Heart right ventricle (tissue), 16 donors: ENCODE results near the gene CDK6. TPM values are rescaled to one million over a fixed set of nuclear protein-coding genes. Genes with fewer than 3 reads are reported as not detected.

Experiments
- ATAC-seq, 8 donors: fragments of 200-7000 bp; cut with Tn5 transposase; one replicate each; pipeline ENCODE4 v1.9.1; 2020; ENCODE audit warnings: mild to moderate bottlenecking in 8 of 8, moderate library complexity in 8 of 8, moderate number of reproducible peaks in 1 of 8
- DNase-seq, 2 donors: peaks; one replicate each; pipeline ENCODE4 v3.0.0-alpha.2; 2020
- H3K27ac ChIP-seq, 10 donors: fragments of 200-600 bp; sonication (generic) in 2 of 10; one replicate each; pipeline versions ENCODE4 v1.5.0 to v1.8.0; 2020 to 2022; ENCODE audit warnings: mild to moderate bottlenecking in 3 of 10
- H3K27me3 ChIP-seq, 7 donors: fragments of 200-600 bp; one replicate each; pipeline ENCODE4 v1.8.0; 2021 to 2022; ENCODE audit warnings: mild to moderate bottlenecking in 2 of 7
- H3K36me3 ChIP-seq, 9 donors: fragments of 200-600 bp; sonication (generic) in 1 of 9; one replicate each; pipeline versions ENCODE4 v1.5.0 to v1.8.0; 2020 to 2022; ENCODE audit warnings: mild to moderate bottlenecking in 2 of 9
- H3K4me1 ChIP-seq, 9 donors: fragments of 200-600 bp; sonication (generic) in 1 of 9; one replicate each; pipeline versions ENCODE4 v1.5.0 to v1.8.0; 2020 to 2022; ENCODE audit warnings: mild to moderate bottlenecking in 4 of 9
- H3K4me3 ChIP-seq, 10 donors: fragments of 200-600 bp; sonication (generic) in 2 of 10; one replicate each; pipeline versions ENCODE4 v1.5.0 to v1.8.0; 2020 to 2022; ENCODE audit warnings: mild to moderate bottlenecking in 7 of 10, moderate library complexity in 2 of 10
- H3K9me3 ChIP-seq, 11 donors: fragments of 200-600 bp in 10 of 11; sonication (generic) in 2 of 11; one replicate each; pipeline versions ENCODE4 v1.5.0 to v1.8.0; 2013 to 2022; ENCODE audit warnings: mild to moderate bottlenecking in 2 of 11, control low read depth in 1 of 11, moderate library complexity in 1 of 11
- CTCF ChIP-seq, 9 donors: fragments of 200-600 bp; sonication (generic) in 2 of 9; IDR thresholded peaks; one replicate each; pipeline versions ENCODE4 v1.5.0 to v1.8.0; 2021 to 2022; ENCODE audit warnings: antibody characterized with exemption in 9 of 9, mild to moderate bottlenecking in 5 of 9, moderate library complexity in 1 of 9
- WGBS, 2 donors: extraction: QIAGEN DNeasy Blood & Tissue Kit; methylation state at CpG; one replicate each; pipeline ENCODE4 v1.1.7; 2013; ENCODE audit warnings: inconsistent platforms in 1 of 2; 5-methylcytosine and 5-hydroxymethylcytosine counted together
- intact Hi-C, 10 donors: fragments of 100-400 bp; cut with DNase I; formaldehyde crosslinking; loops; one replicate each; pipeline versions ENCODE4 v1.11.1 to v1.14.2; 2022
- polyA plus RNA-seq, 2 donors: library from polyadenylated mRNA; stranded (reverse); fragments of 200-250 nt; gene quantifications; one replicate each; pipeline ENCODE4 v1.2.3, GENCODE V29; 2013
- total RNA-seq, 10 donors: library from RNA; stranded (reverse); fragmentation: NEBNext Ultra II Directional in 3 of 10; extraction: Animal tissue kit (Norgen Biotek cat#: 25700) in 3 of 10; gene quantifications; one replicate each; pipeline versions ENCODE4 v1.2.1 to v1.2.4, GENCODE V29; 2021 to 2023
- donor health status: Arrhythmogenic right ventricular cardiomyopathy.
- donor health status: ischemic (EF 13 %, LVEDD 7.1; RV severe dilation, severe dysfunction).
- donor health status: healthy with polysubstance abuse.
- donor health status: DM: no; HTN: yes; CAD: no.
- donor health status: DM: no; HTN: no; CAD: no.
- donor health status: ischemic (EF 25% LVEDD 6.9; RV normal size, moderate dysfunction).
- donor health status: ischemic (EF 25% LVEDD 5.7; RV mildly dilated, moderate dysfunction).
- donor health status: healthy.
- donor health status: DM: yes; HTN: yes; CAD: no.
- donor health status: Ischemic cardiomyopathy.
- donor health status: ischemic (EF 35%, LVEDD 5.7; RV mildly dilated, moderate dysfunction).
- donor health status: nonischemic (EF 11% LVEDD 7.7; RV severe dilation, severe dysfunction).
- donor health status: DM: yes; HTN: yes; CAD: no.
- donor health status: PGD.
- donor health status: ischemic (EF 29% LVEDD 5.4; RV normal size, mild dysfunction).
- donor health status: nonischemic (EF 23%, LVEDD 6.1; RV moderate dilation, normal function).

CDK6 gene
- total and polyA plus RNA-seq, 12 donors, result 2.6 to 31.5 (median 16.4) TPM

- Histone ChIP-seq H3K4me1 (peaks cover 0 to 22% (median 11%) of the 10 kb centered on the region in 9 donors), H3K9me3 (no peaks in the 10 kb centered on the region), H3K27me3 (no peaks in the 10 kb centered on the region), H3K4me3 (no peak overlapping the region), H3K27ac (no peak overlapping the region), H3K36me3 (no peaks in the 10 kb centered on the region)
- ATAC-seq (no peak), DNase-seq (no peak)
- no peak for TF ChIP-seq CTCF (IDR thresholded peaks at IDR 0.05)
- WGBS, 2 donors, result 70 to 77% methylated on average over 3 of the region's 3 CpGs
- intact Hi-C loops, result no loop called here
Observed at GRCh38 chr7:92678291-92678920, 158.0 kb downstream of the CDK6 start.

- no peak for DNase-seq
- ATAC-seq, result no peak
- Histone ChIP-seq H3K4me3 (no peak overlapping the region), H3K4me1 (peaks cover 0 to 11% (median 4%) of the 10 kb centered on the region in 9 donors), H3K27ac (no peak overlapping the region), H3K27me3 (no peaks in the 10 kb centered on the region), H3K36me3 (peaks cover 0 to 23% (median 0%) of the 10 kb centered on the region in 9 donors), H3K9me3 (no peaks in the 10 kb centered on the region)
- intact Hi-C loops, result no loop called here
- no peak for TF ChIP-seq CTCF (IDR thresholded peaks at IDR 0.05)
Observed at GRCh38 chr7:92674379-92674778, 162.0 kb downstream of the CDK6 start.

- H3K4me1 ChIP-seq, result peaks cover 0 to 13% (median 4%) of the 10 kb centered on the region in 9 donors
- ATAC-seq (no peak), DNase-seq (no peak)
- 95 to 97% methylated on average over 6 of the region's 6 CpGs for WGBS, 2 donors
- H3K27me3 ChIP-seq, result no peaks in the 10 kb centered on the region
- H3K4me3 ChIP-seq, result no peak overlapping the region
- no peak for TF ChIP-seq CTCF (IDR thresholded peaks at IDR 0.05)
- H3K36me3 ChIP-seq, result peaks cover 0 to 41% (median 0%) of the 10 kb centered on the region in 9 donors
- H3K9me3 ChIP-seq, result no peaks in the 10 kb centered on the region
- intact Hi-C loops, result no loop called here
- no peak overlapping the region for H3K27ac ChIP-seq
Observed at GRCh38 chr7:92671505-92672169, 164.7 kb downstream of the CDK6 start.

GRCh38 chr7:92670204-92670851 lies 166.0 kb downstream of the CDK6 start:
- ATAC-seq, result no peak
- intact Hi-C loops, result no loop called here
- no peak for TF ChIP-seq CTCF (IDR thresholded peaks at IDR 0.05)
- 90 to 92% methylated on average over 2 of the region's 2 CpGs for WGBS, 2 donors
- DNase-seq, result no peak
- Histone ChIP-seq H3K4me3 (no peak overlapping the region), H3K27ac (no peak overlapping the region), H3K36me3 (peaks cover 0 to 41% (median 0%) of the 10 kb centered on the region in 9 donors), H3K27me3 (no peaks in the 10 kb centered on the region), H3K4me1 (peaks cover 0 to 18% (median 4%) of the 10 kb centered on the region in 9 donors), H3K9me3 (no peaks in the 10 kb centered on the region)
